Ovary (tissue), 9 donors: ENCODE results near the gene MT1H. TPM values are rescaled to one million over a fixed set of nuclear protein-coding genes. Genes with fewer than 3 reads are reported as not detected.

Experiments used
- DNase-seq, 5 donors: peaks; one replicate each; pipeline ENCODE4 v3.0.0-alpha.2; 2019 to 2020
- H3K27ac ChIP-seq, 2 donors: fragments of 200-600 bp; one replicate each; pipeline versions ENCODE4 v1.5.1 to v1.8.0; 2019 to 2022
- H3K27me3 ChIP-seq: fragments of 200-600 bp; one replicate; pipeline ENCODE4 v1.8.0; 2022
- H3K36me3 ChIP-seq: fragments of 200-600 bp; sonication (generic); one replicate; pipeline ENCODE4 v1.5.1; 2019
- H3K4me1 ChIP-seq: one replicate; pipeline ENCODE4 v1.8.1; 2013; ENCODE audit warnings: mild to moderate bottlenecking, moderate library complexity; ENCODE audit not compliant: insufficient read depth
- H3K4me3 ChIP-seq: fragments of 200-600 bp; sonication (generic); one replicate; pipeline ENCODE4 v1.5.1; 2017
- H3K9me3 ChIP-seq, 2 donors: fragments of 200-600 bp in 1 of 2; sonication (generic) in 1 of 2; one replicate each; pipeline versions ENCODE4 v1.5.1 to v1.8.1; 2013 to 2019; ENCODE audit warnings: mild to moderate bottlenecking in 1 of 2, moderate library complexity in 1 of 2
- CTCF ChIP-seq, 3 donors: fragments of 450-650 bp in 2 of 3; fragments of 200-600 bp in 1 of 3; IDR thresholded peaks; one replicate each; pipeline versions ENCODE4 v1.5.1 to v1.8.0; 2016 to 2022; ENCODE audit warnings: antibody characterized with exemption in 3 of 3, mild to moderate bottlenecking in 1 of 3
- EP300 ChIP-seq: sonication (generic); formaldehyde crosslinking; IDR thresholded peaks from one replicate; pipeline ENCODE4 v1.6.1; 2017; ENCODE audit warnings: antibody characterized with exemption
- POLR2A ChIP-seq: fragments of 450-650 bp; IDR thresholded peaks from one replicate; pipeline ENCODE4 v1.6.1; 2017; ENCODE audit warnings: antibody characterized with exemption, mild to moderate bottlenecking, moderate library complexity
- WGBS, 3 donors: extraction: QIAGEN DNeasy Blood & Tissue Kit in 1 of 3; methylation state at CpG; one replicate each; pipeline versions ENCODE4 v1.1.5 to v1.1.7; 2013 to 2017; 5-methylcytosine and 5-hydroxymethylcytosine counted together
- intact Hi-C, 4 donors: fragments of 100-400 bp; cut with DNase I; formaldehyde crosslinking; loops; one replicate each; pipeline versions ENCODE4 v1.11.0 to v1.15.1; 2022 to 2023
- polyA plus RNA-seq, 2 donors: library from polyadenylated mRNA; stranded (reverse); fragments of 200-250 nt in 1 of 2; fragments of 350-450 nt in 1 of 2; fragmentation: Illumina TruSeq in 1 of 2; extraction: RNeasy Lipid Tissue Mini Kit (QIAGEN cat#74804) in 1 of 2; gene quantifications; one replicate each; pipeline ENCODE4 v1.2.3, GENCODE V29; 2013 to 2014
- total RNA-seq, 7 donors: library from RNA; depleted of rRNA in 2 of 7; stranded (reverse); fragments of >200 nt in 2 of 7; fragmentation: NEBNext Ultra II Directional in 3 of 7; extraction: Animal tissue kit (Norgen Biotek cat#: 25700) in 3 of 7; gene quantifications; one replicate each; pipeline versions ENCODE4 v1.1.0 to v1.2.4, GENCODE V29; 2016 to 2023
- donor health status: DM: no; HTN: no; CAD: no; lungs with moderate emphysema.
- donor health status: DM: no; HTN: no; CAD: no.
- donor health status: Bipolar disorder and iron deficiency.
- donor health status: DM: yes; HTN: yes; CAD: no.
- donor health status: DM: no; HTN: no; CAD: no.
- donor health status: DM: yes; HTN: yes; CAD: no.

Gene MT1H
- total and polyA plus RNA-seq, 9 donors = 0.79 TPM; not detected in 8

GRCh38 chr16:56695246-56695645, 25.6 kb downstream of the MT1H start:
- Histone ChIP-seq H3K27me3 (no peaks in the 10 kb centered on the region), H3K27ac (no peak overlapping the region), H3K9me3 (peaks cover 0 to 5% of the 10 kb centered on the region in 2 donors), H3K4me1 (peaks cover 3% of the 10 kb centered on the region), H3K36me3 (no peaks in the 10 kb centered on the region), H3K4me3 (no peak overlapping the region)
- TF ChIP-seq POLR2A (no peak), CTCF (IDR thresholded peaks at IDR 0.05) (no peak), EP300 (no peak)
- DNase-seq = no peak
- 48 to 89% (median 50%) methylated on average over 1 of the region's 1 CpG for WGBS, 3 donors
- intact Hi-C loops = loop anchor here in 1 of 4 donors (10.0 kb wide), 2 partner anchors 170 to 350 kb away; partner anchors contain the start of gene BBS2

- 87 to 92% (median 89%) methylated on average over 5 of the region's 5 CpGs for WGBS, 3 donors
- Histone ChIP-seq H3K9me3 (peaks cover 0 to 5% of the 10 kb centered on the region in 2 donors), H3K4me1 (no peaks in the 10 kb centered on the region), H3K4me3 (no peak overlapping the region), H3K27ac (no peak overlapping the region), H3K36me3 (no peaks in the 10 kb centered on the region), H3K27me3 (no peaks in the 10 kb centered on the region)
- no peak for DNase-seq
- no peak for TF ChIP-seq EP300
- no peak for TF ChIP-seq POLR2A
- no peak for TF ChIP-seq CTCF (IDR thresholded peaks at IDR 0.05)
- intact Hi-C loops = loop anchor here in 1 of 4 donors (10.0 kb wide), 2 partner anchors 173 to 353 kb away; partner anchors contain the start of gene BBS2
Measured at GRCh38 chr16:56697456-56698155, 28.0 kb downstream of the MT1H start.

- intact Hi-C loops = loop anchor here in 2 of 4 donors (5.0 to 10.0 kb wide), 3 partner anchors 123 to 185 kb away; no protein-coding TSS in a partner anchor
- H3K9me3 ChIP-seq = peaks cover 0 to 5% of the 10 kb centered on the region in 2 donors
- 8 to 53% (median 45%) methylated on average over 1 of the region's 1 CpG for WGBS, 3 donors
Measured at GRCh38 chr16:56700195-56700594, 30.6 kb downstream of the MT1H start.

GRCh38 chr16:56700631-56701030, 31.0 kb downstream of the MT1H start:
- intact Hi-C loops = loop anchor here in 2 of 4 donors (5.0 to 10.0 kb wide), 3 partner anchors 123 to 186 kb away; no protein-coding TSS in a partner anchor
- peaks cover 0 to 5% of the 10 kb centered on the region in 2 donors for H3K9me3 ChIP-seq
- TF ChIP-seq POLR2A (no peak), EP300 (no peak), CTCF (IDR thresholded peaks at IDR 0.05) (no peak)
- no peak overlapping the region for H3K27ac ChIP-seq
- no peaks in the 10 kb centered on the region for H3K4me1 ChIP-seq
- H3K4me3 ChIP-seq = no peak overlapping the region
- H3K27me3 ChIP-seq = no peaks in the 10 kb centered on the region
- WGBS, 3 donors = 93 to 100% (median 96%) methylated on average over 1 of the region's 1 CpG
- no peak for DNase-seq
- no peaks in the 10 kb centered on the region for H3K36me3 ChIP-seq

More at GRCh38 chr16:56700195-56700594, 30.6 kb downstream of the MT1H start:
- no peaks in the 10 kb centered on the region for H3K4me1 ChIP-seq
- no peaks in the 10 kb centered on the region for H3K36me3 ChIP-seq
- H3K27me3 ChIP-seq = no peaks in the 10 kb centered on the region
- H3K4me3 ChIP-seq = no peak overlapping the region
- DNase-seq = no peak
- TF ChIP-seq POLR2A (no peak), EP300 (no peak), CTCF (IDR thresholded peaks at IDR 0.05) (no peak)
- no peak overlapping the region for H3K27ac ChIP-seq
